ENCODE measurements around the gene PITPNB.

DNA sequence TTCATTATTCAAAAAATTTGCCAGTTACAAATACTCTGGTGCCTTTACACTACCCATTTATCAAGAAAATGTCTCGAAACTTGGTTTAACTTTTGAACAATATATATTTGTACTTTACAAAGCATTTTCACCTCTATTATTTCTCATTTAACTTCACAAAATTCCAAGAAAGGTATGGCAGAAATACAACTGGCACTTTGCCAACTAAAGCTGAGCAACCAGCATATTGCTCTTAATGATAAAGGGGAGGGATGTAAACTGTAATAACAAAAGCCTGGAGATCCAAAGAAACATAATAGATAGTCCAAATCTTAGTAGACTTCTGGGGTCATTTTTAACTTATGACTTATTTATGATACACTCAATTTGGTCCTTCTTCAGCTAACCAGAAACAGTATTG, 7.7 kb downstream of the PITPNB start:
- TF ChIP-seq CTCF (IDR thresholded peaks at IDR 0.05) (no peak), POLR2A (IDR thresholded peaks at IDR 0.05) (no peak)

Measured in testis (tissue), 2 donors.